ENCODE measurements around the gene GDNF.

Gene GDNF

GRCh38 chr5:37777432-37778130 lies 62.3 kb downstream of the GDNF start:
- no peaks in the 10 kb centered on the region for H3K27me3 ChIP-seq

GRCh38 chr5:37776826-37777225 lies 63.0 kb downstream of the GDNF start:
- Histone ChIP-seq H3K4me3 (ENCODE audit: low read depth, low read length) (no peak overlapping the region), H3K4me1 (no peaks in the 10 kb centered on the region; the same call in 1 of the 2 replicates), H3K9me3 (peaks cover 4% of the 10 kb centered on the region), H3K27me3 (no peaks in the 10 kb centered on the region), H3K36me3 (no peaks in the 10 kb centered on the region)
- DNase-seq: no peak
- TF ChIP-seq, protein P1, sequence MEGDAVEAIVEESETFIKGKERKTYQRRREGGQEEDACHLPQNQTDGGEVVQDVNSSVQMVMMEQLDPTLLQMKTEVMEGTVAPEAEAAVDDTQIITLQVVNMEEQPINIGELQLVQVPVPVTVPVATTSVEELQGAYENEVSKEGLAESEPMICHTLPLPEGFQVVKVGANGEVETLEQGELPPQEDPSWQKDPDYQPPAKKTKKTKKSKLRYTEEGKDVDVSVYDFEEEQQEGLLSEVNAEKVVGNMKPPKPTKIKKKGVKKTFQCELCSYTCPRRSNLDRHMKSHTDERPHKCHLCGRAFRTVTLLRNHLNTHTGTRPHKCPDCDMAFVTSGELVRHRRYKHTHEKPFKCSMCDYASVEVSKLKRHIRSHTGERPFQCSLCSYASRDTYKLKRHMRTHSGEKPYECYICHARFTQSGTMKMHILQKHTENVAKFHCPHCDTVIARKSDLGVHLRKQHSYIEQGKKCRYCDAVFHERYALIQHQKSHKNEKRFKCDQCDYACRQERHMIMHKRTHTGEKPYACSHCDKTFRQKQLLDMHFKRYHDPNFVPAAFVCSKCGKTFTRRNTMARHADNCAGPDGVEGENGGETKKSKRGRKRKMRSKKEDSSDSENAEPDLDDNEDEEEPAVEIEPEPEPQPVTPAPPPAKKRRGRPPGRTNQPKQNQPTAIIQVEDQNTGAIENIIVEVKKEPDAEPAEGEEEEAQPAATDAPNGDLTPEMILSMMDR (IDR thresholded peaks at IDR 0.05; ENCODE audit: low read depth, low read length): no peak

More at GRCh38 chr5:37777432-37778130, 62.3 kb downstream of the GDNF start:
- no peaks in the 10 kb centered on the region; the same call in 1 of the 2 replicates for H3K4me1 ChIP-seq
- H3K36me3 ChIP-seq: no peaks in the 10 kb centered on the region
- no peak overlapping the region for H3K4me3 ChIP-seq (ENCODE audit: low read depth, low read length)
- TF ChIP-seq, protein P1 (IDR thresholded peaks at IDR 0.05; ENCODE audit: low read depth, low read length): no peak
- no peak for DNase-seq
- peaks cover 4% of the 10 kb centered on the region for H3K9me3 ChIP-seq

DNA sequence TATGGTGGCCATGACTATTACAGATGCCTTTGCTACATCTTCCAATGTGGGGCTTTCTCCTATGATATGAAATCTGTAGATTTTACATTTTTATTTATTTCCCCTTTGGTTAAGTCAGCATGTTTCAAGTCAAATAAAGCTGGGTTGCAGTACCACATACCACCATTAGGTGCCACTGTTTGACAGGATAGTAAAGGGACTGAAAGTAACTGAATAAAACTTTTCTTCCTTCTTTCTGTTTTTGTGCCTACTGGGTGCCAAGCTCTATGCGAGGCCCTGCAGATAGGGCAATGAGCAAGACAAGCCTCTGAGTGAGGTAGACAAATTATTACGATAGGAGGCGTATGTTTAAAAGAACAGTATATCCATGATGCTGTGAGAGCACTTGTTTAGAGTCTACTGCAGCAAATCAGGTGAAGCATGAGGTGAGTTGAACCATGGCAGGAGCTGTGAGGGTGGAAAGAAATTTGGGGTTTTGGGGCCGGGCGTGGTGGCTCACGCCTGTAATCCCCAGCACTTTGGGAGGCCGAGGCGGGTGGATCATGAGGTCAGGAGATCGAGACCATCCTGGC lies 64.8 kb downstream of the GDNF start:
- TF ChIP-seq, protein P1 (IDR thresholded peaks at IDR 0.05; ENCODE audit: low read depth, low read length): peak; percentile 88
- Histone ChIP-seq H3K4me1 (no peaks in the 10 kb centered on the region; the same call in 1 of the 2 replicates), H3K36me3 (no peaks in the 10 kb centered on the region), H3K4me3 (ENCODE audit: low read depth, low read length) (no peak overlapping the region), H3K27me3 (no peaks in the 10 kb centered on the region), H3K9me3 (peaks cover 4% of the 10 kb centered on the region)
- peak; percentile 31 for DNase-seq

GRCh38 chr5:37773809-37774208 lies 66.0 kb downstream of the GDNF start:
- H3K27me3 ChIP-seq: no peaks in the 10 kb centered on the region
- H3K4me3 ChIP-seq (ENCODE audit: low read depth, low read length): no peak overlapping the region
- no peak for DNase-seq
- H3K4me1 ChIP-seq: no peaks in the 10 kb centered on the region; the same call in 1 of the 2 replicates
- TF ChIP-seq, protein P1 (IDR thresholded peaks at IDR 0.05; ENCODE audit: low read depth, low read length): no peak
- H3K36me3 ChIP-seq: no peaks in the 10 kb centered on the region
- H3K9me3 ChIP-seq: peaks cover 4% of the 10 kb centered on the region

DNA sequence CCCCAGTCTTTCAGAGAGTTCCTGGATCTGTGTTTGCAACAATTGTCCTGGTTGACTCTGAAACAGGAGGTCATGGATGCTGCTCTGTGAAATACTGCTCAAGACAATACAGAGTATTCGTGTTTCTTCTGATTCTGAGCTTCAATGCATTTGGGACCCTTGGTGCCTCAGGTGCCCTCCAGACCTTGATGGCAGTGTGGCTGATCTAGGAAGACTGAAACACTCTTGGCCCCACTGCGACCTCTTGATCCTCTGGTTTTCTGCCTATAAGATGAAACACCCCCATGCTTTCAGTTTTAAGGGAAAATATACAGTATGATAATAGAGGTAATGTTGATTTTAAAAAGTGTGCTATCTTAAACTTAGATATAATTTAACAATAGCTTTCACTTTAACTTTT lies 67.6 kb downstream of the GDNF start:
- Histone ChIP-seq H3K4me1 (no peaks in the 10 kb centered on the region), H3K4me3 (ENCODE audit: low read depth, low read length) (no peak overlapping the region), H3K27me3 (no peaks in the 10 kb centered on the region), H3K36me3 (no peaks in the 10 kb centered on the region), H3K9me3 (peaks cover 4% of the 10 kb centered on the region)
- no peak for DNase-seq
- TF ChIP-seq, protein P1 (IDR thresholded peaks at IDR 0.05; ENCODE audit: low read depth, low read length): no peak

- TF ChIP-seq, protein P1 (IDR thresholded peaks at IDR 0.05; ENCODE audit: low read depth, low read length): no peak
- Histone ChIP-seq H3K9me3 (peaks cover 4% of the 10 kb centered on the region), H3K27me3 (no peaks in the 10 kb centered on the region), H3K4me1 (no peaks in the 10 kb centered on the region), H3K36me3 (no peaks in the 10 kb centered on the region), H3K4me3 (ENCODE audit: low read depth, low read length) (no peak overlapping the region)
- no peak for DNase-seq
These were observed 68.1 kb downstream of the GDNF start for GRCh38 chr5:37771731-37772130.

Measured in BE2C (cell line).